ENCODE data around the gene SLC13A2. TPM values are rescaled to one million over a fixed set of nuclear protein-coding genes. Genes with fewer than 3 reads are reported as not detected.

The SLC13A2 gene
- polyA plus RNA-seq, 1 donor (not counting 4 experiments of a cell fraction or from before 2014, with no cell fraction given): not detected

- H3K27me3 ChIP-seq (ENCODE audit: control insufficient read depth, extremely low read depth, insufficient read depth, low read length): peaks cover 5% of the 10 kb centered on the region
- H3K4me3 ChIP-seq (ENCODE audit: control insufficient read depth in 2 of 3, extremely low read depth in 1 of 3, insufficient read depth in 2 of 3, low read depth in 1 of 3, low read length in 3 of 3): no peak overlapping the region
- H3K9me3 ChIP-seq (ENCODE audit: control insufficient read depth, low read depth, low read length): no peaks in the 10 kb centered on the region
- no peak overlapping the region for H3K27ac ChIP-seq (ENCODE audit: control insufficient read depth, insufficient read depth, low read length)
- no peak overlapping the region for H2AFZ ChIP-seq (ENCODE audit: control insufficient read depth, low read length)
- no peaks in the 10 kb centered on the region for H3K79me2 ChIP-seq (ENCODE audit: control insufficient read depth, insufficient read depth, low read length)
- H3K4me1 ChIP-seq (ENCODE audit: control insufficient read depth, extremely low read depth, insufficient read depth, low read length): no peaks in the 10 kb centered on the region
- TF ChIP-seq EZH2 (IDR thresholded peaks at IDR 0.05; ENCODE audit: low read length) (no peak), CTCF (optimal IDR thresholded peaks at IDR 0.05 in 1 of 3, IDR thresholded peaks at IDR 0.05 in 1 of 3, conservative IDR thresholded peaks at IDR 0.05 in 1 of 3; ENCODE audit: extremely low read depth in 1 of 3, insufficient read depth in 2 of 3, low read length in 3 of 3) (no peak)
- H3K9ac ChIP-seq (ENCODE audit: control insufficient read depth, extremely low read depth, insufficient read depth, low read length): no peak overlapping the region
- H3K9me1 ChIP-seq (ENCODE audit: control insufficient read depth, extremely low read depth, insufficient read depth, low read length): no peaks in the 10 kb centered on the region
- dilution Hi-C loops (cut with MboI; ENCODE audit: extremely low pct_ligation_motif_present, low sequenced_read_pairs): no loop called here
- no peak overlapping the region for H3K4me2 ChIP-seq (ENCODE audit: control insufficient read depth, extremely low read depth, insufficient read depth, low read depth, low read length)
- H4K20me1 ChIP-seq (ENCODE audit: control insufficient read depth, extremely low read depth, insufficient read depth, low read length): no peaks in the 10 kb centered on the region
- H3K36me3 ChIP-seq (ENCODE audit: control insufficient read depth in 2 of 2, extremely low read depth in 1 of 2, insufficient read depth in 2 of 2, low read length in 2 of 2): no peaks in the 10 kb centered on the region
- no peak for FAIRE-seq
- no peak for DNase-seq (ENCODE audit: low read depth, low spot score)
Observed at GRCh38 chr17:28476076-28476865, 2.8 kb downstream of the SLC13A2 start.

GRCh38 chr17:28477928-28478327 lies 4.5 kb downstream of the SLC13A2 start:
- H2AFZ ChIP-seq (ENCODE audit: control insufficient read depth, low read length): no peak overlapping the region
- H3K9me3 ChIP-seq (ENCODE audit: control insufficient read depth, low read depth, low read length): no peaks in the 10 kb centered on the region
- no peak for FAIRE-seq
- no peak overlapping the region for H3K4me2 ChIP-seq (ENCODE audit: control insufficient read depth, extremely low read depth, insufficient read depth, low read depth, low read length)
- no peak overlapping the region for H3K4me3 ChIP-seq (ENCODE audit: control insufficient read depth in 2 of 3, extremely low read depth in 1 of 3, insufficient read depth in 2 of 3, low read depth in 1 of 3, low read length in 3 of 3)
- TF ChIP-seq EZH2 (IDR thresholded peaks at IDR 0.05; ENCODE audit: low read length) (no peak), CTCF (optimal IDR thresholded peaks at IDR 0.05 in 1 of 3, IDR thresholded peaks at IDR 0.05 in 1 of 3, conservative IDR thresholded peaks at IDR 0.05 in 1 of 3; ENCODE audit: extremely low read depth in 1 of 3, insufficient read depth in 2 of 3, low read length in 3 of 3) (no peak)
- H3K27ac ChIP-seq (ENCODE audit: control insufficient read depth, insufficient read depth, low read length): no peak overlapping the region
- H3K36me3 ChIP-seq (ENCODE audit: control insufficient read depth in 2 of 2, extremely low read depth in 1 of 2, insufficient read depth in 2 of 2, low read length in 2 of 2): no peaks in the 10 kb centered on the region
- dilution Hi-C loops (cut with MboI; ENCODE audit: extremely low pct_ligation_motif_present, low sequenced_read_pairs): no loop called here
- H3K9ac ChIP-seq (ENCODE audit: control insufficient read depth, extremely low read depth, insufficient read depth, low read length): no peak overlapping the region
- H3K9me1 ChIP-seq (ENCODE audit: control insufficient read depth, extremely low read depth, insufficient read depth, low read length): no peaks in the 10 kb centered on the region
- DNase-seq (ENCODE audit: low read depth, low spot score): no peak
- no peaks in the 10 kb centered on the region for H4K20me1 ChIP-seq (ENCODE audit: control insufficient read depth, extremely low read depth, insufficient read depth, low read length)
- H3K27me3 ChIP-seq (ENCODE audit: control insufficient read depth, extremely low read depth, insufficient read depth, low read length): peaks cover 6% of the 10 kb centered on the region
- H3K4me1 ChIP-seq (ENCODE audit: control insufficient read depth, extremely low read depth, insufficient read depth, low read length): no peaks in the 10 kb centered on the region
- H3K79me2 ChIP-seq (ENCODE audit: control insufficient read depth, insufficient read depth, low read length): no peaks in the 10 kb centered on the region

All from keratinocyte (primary cell).